GM10847 (cell line): Measurements from ENCODE around the gene SLAIN1.

Experiments used
- POLR2A ChIP-seq: IDR thresholded peaks from 2 replicates; pipeline ENCODE4 v1.6.1; 2011; ENCODE audit not compliant: insufficient read length; ENCODE audit errors: extremely low read depth

SLAIN1 gene

DNA sequence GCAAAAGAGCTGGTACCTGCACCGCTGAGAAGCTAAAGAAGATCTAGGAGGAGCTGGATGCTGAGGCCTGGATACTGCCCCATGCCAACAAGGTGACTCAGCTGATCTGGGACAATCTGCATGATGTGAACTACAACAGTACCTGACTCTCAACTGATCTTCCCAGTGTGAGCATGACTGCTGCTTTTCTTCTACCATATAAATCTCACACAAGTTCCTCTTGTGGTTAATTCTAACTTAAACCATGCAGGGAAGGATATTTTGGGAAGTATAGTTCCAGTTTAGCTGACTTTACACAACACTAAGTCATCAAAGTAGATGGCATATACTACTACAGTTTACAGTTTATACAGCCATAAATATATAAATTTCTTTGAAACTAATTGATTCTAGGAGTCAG lies 91.9 kb downstream of the SLAIN1 start:
- TF ChIP-seq POLR2A: no peak

DNA sequence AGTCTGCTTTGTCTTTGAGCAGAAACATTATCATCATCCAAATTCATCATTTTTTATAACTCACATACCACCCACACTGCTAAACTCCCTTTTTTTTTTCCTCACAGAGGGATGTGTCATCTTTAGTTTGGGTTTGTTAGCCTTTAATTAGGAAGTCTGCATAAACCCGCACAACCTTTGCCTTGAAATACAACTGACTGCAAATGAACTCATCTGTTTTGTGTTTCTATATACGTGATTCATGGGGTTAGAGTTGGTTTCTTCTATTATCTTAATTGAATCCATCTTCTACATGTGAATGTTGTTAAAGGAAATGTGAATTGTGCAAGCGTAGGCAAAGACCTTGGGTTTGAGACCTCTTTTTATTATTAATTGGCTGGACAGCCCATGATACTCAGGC lies 102.7 kb downstream of the SLAIN1 start:
- no peak for TF ChIP-seq POLR2A

DNA sequence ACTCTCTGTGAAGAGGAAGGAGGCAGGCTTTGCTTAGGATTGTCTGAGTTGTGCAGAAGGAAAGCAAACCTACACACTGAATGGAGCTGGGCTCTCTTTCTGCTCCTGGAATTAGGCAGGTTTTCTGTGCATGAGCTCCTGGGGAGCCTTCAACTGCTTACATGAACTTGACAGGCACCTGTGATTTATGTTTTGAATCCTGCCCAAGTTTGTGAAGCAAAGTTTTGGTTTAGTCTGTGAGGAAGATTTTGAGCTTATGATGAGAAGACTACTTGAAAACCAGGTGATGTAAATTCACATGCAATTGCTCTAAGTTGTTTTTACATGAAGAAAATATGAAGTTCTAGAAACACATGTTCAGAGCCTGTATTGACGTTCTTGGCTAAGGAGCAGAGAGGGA lies 109.0 kb downstream of the SLAIN1 start:
- TF ChIP-seq POLR2A: no peak

DNA sequence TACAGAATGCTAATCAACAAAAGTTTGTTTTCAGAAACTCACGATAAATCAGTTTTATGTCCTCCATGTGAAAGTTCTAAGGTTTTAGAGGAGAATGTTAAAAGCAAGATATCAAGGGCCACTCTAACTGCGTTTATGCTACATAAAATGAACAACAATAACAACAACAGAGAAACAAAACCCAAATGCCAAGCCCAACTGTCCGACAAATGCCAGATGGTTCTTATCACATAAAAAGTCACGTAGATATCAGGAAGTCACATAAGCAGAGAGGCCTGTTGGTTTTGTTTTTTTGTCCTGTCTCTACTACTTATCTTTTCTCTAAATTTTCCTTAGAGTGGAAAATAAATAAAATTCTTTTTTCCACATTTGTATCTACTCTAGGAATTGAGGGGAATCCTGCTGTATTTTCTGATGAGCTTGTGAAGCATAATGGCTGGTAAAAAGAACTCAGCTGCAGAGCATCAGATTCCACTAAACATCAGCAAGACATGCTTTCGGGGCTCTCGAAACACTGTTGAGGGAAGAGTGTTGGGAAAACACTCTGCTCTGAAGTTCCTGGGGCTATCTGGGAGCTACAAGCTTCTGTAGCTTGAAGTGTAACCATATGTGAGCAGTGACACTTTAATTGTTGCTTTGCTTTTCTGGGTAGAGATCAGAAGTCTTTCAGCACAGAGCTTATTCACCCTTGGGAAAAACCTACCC lies 110.1 kb downstream of the SLAIN1 start:
- no peak for TF ChIP-seq POLR2A

DNA sequence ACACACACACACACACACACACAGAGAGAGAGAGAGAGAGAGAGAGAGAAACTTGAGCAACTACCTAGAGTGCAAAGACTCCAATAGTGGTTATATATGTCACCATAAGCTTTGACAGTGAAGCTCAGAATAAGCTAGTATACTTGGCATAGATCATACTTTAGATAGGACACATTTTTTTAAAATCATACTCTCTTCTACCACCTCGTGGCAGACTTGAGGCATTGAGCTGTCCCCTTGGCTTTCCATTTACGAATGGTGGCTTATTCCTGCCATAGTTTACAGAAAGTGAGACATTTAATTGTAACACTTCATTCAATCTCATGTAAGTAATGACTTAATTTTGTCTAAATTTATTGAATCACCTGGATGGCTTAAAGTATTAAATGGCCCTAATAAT lies 112.9 kb downstream of the SLAIN1 start:
- no peak for TF ChIP-seq POLR2A

DNA sequence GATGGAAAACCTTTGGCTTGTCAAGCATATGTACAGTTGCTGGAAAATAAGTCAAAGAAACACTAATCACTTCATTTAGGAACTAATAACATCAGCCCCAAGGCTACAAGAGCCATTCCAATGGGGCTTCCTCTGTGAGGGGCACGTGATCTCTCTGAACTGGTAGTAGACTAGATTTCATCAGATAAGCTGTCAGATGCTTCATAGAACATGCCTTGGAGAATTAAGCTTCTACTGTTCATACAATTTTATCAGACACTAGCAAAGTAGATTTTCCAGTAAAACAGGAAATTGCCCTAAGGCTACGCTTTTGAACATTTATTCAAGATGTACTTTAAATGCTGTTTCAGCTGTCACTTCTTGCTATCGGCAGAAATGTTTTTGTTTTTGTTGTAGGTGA lies 113.4 kb downstream of the SLAIN1 start:
- TF ChIP-seq POLR2A: no peak

DNA sequence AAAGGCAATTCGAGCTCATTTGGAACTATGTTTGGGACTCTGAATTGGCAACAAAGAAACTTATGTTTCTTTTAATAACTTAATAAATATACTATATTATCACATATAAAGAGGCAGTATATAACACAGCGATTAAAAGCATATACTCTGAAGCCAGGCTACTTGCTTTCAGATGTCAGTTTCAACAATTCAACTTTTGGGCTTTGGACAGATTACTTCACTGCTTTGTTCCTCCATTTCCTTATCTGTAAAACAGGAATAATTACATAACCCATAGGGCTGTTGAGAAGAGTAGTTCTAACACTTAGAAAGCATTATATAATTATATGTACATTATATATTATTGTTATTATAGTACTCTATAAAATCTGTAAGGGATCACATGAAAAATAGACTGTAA lies 113.9 kb downstream of the SLAIN1 start:
- no peak for TF ChIP-seq POLR2A

DNA sequence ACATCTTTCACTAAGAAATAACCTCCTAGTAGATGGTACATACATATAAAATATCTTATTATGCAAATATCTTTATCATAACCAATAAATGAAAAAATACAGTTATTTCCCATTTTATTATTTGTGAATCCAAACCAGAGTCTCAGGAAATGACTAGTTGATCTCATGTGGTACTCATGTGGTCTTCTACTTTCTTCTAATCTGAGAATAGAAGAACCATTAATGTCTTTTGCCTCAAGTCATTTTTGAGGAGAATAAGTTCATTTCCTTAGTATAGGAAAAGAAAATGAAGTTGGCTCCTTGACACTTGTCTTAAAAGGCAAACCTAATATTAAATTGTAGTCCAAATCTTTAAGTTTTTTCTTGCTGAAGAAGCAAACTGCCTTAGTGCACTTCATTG lies 114.5 kb downstream of the SLAIN1 start:
- TF ChIP-seq POLR2A: no peak
